CD14-positive monocyte (primary cell): Measurements from ENCODE around the gene C20orf204. TPM values are rescaled to one million over a fixed set of nuclear protein-coding genes. Genes with fewer than 3 reads are reported as not detected.
A peak's percentile ranks its signal among the peaks of the same experiment; 100 is the strongest.

Experiments used
- DNase-seq, 3 donors: peaks; one replicate each; pipeline ENCODE4 v3.0.0-alpha.2; 2011 to 2022
- H2AFZ ChIP-seq: 2 replicates; pipeline ENCODE4 v1.6.0; 2012; ENCODE audit warnings: mild to moderate bottlenecking, low read depth, low read length, inconsistent platforms; ENCODE audit not compliant: insufficient read depth, poor library complexity, severe bottlenecking
- H3K27ac ChIP-seq, 2 donors: 1 replicate in 1 of 2; 2 replicates in 1 of 2; pipeline ENCODE4 v1.5.1; 2012 to 2013; ENCODE audit warnings: low read length in 2 of 2, control low read depth in 1 of 2, inconsistent platforms in 1 of 2, low read depth in 1 of 2, mild to moderate bottlenecking in 1 of 2
- H3K27me3 ChIP-seq, 2 donors: one replicate each; pipeline versions ENCODE4 v1.6.0 to v1.6.1; 2011 to 2013; ENCODE audit warnings: low read length in 2 of 2; ENCODE audit not compliant: control insufficient read depth in 2 of 2, insufficient read depth in 2 of 2
- H3K36me3 ChIP-seq, 2 donors: replicated peaks in 1 of 2; 1 replicate in 1 of 2; 2 replicates in 1 of 2; pipeline versions ENCODE4 v1.5.1 to v1.6.1; 2012 to 2013; ENCODE audit warnings: low read length in 2 of 2, control low read depth in 1 of 2, inconsistent platforms in 1 of 2, mild to moderate bottlenecking in 1 of 2; ENCODE audit not compliant: insufficient read depth in 2 of 2, control insufficient read depth in 1 of 2
- H3K4me1 ChIP-seq, 2 donors: 1 replicate in 1 of 2; 2 replicates in 1 of 2; pipeline versions ENCODE4 v1.5.1 to v1.6.1; 2012 to 2013; ENCODE audit warnings: low read length in 2 of 2, control low read depth in 1 of 2, inconsistent platforms in 1 of 2, mild to moderate bottlenecking in 1 of 2, moderate library complexity in 1 of 2; ENCODE audit not compliant: insufficient read depth in 2 of 2, control insufficient read depth in 1 of 2
- H3K4me2 ChIP-seq: replicated peaks from 2 replicates; pipeline ENCODE3; 2012; ENCODE audit warnings: low read length, moderate library complexity, mild to moderate bottlenecking; ENCODE audit not compliant: poor library complexity, severe bottlenecking; ENCODE audit errors: extremely low read depth
- H3K4me3 ChIP-seq, 3 experiments: fragments of 200-600 bp in 1 of 3; sonication (generic) in 1 of 3; replicated peaks in 1 of 3; 1 replicate in 2 of 3; 2 replicates in 1 of 3; pipeline ENCODE4 v1.5.1; 2011 to 2013; ENCODE audit warnings: low read length in 3 of 3, mild to moderate bottlenecking in 3 of 3, control low read depth in 2 of 3, low read depth in 2 of 3, inconsistent platforms in 1 of 3, moderate library complexity in 1 of 3
- H3K79me2 ChIP-seq: 2 replicates; pipeline ENCODE4 v1.6.0; 2012; ENCODE audit warnings: mild to moderate bottlenecking, control low read depth, inconsistent platforms, low read length, moderate library complexity; ENCODE audit not compliant: insufficient read depth
- H3K9ac ChIP-seq: 2 replicates; pipeline ENCODE4 v1.6.0; 2017; ENCODE audit warnings: low read length, mild to moderate bottlenecking; ENCODE audit not compliant: insufficient read depth, poor library complexity, severe bottlenecking
- H3K9me3 ChIP-seq, 2 donors: replicated peaks in 1 of 2; 1 replicate in 1 of 2; 2 replicates in 1 of 2; pipeline versions ENCODE4 v1.5.1 to v1.6.1; 2012 to 2013; ENCODE audit warnings: low read length in 2 of 2, control low read depth in 1 of 2; ENCODE audit not compliant: control insufficient read depth in 1 of 2, insufficient read depth in 1 of 2
- H4K20me1 ChIP-seq: 2 replicates; pipeline ENCODE4 v1.6.0; 2012; ENCODE audit warnings: mild to moderate bottlenecking, low read length, control low read depth, moderate library complexity; ENCODE audit not compliant: insufficient read depth
- H3K27ac Mint-ChIP-seq, 7 donors: one replicate each; pipeline ENCODE4 v1.8.0; 2020; ENCODE audit warnings: mild to moderate bottlenecking in 7 of 7, mixed read lengths in 7 of 7, moderate library complexity in 6 of 7, inconsistent platforms in 2 of 7
- H3K27me3 Mint-ChIP-seq, 3 donors: one replicate each; pipeline ENCODE4 v1.8.0; 2021 to 2022; ENCODE audit warnings: low read depth in 3 of 3, mild to moderate bottlenecking in 3 of 3, mixed read lengths in 3 of 3, moderate library complexity in 3 of 3, inconsistent platforms in 1 of 3
- H3K36me3 Mint-ChIP-seq, 2 donors: one replicate each; pipeline ENCODE4 v1.8.0; 2020; ENCODE audit warnings: mixed read lengths in 2 of 2, inconsistent platforms in 1 of 2, mild to moderate bottlenecking in 1 of 2
- H3K4me1 Mint-ChIP-seq: one replicate; pipeline ENCODE4 v1.8.0; 2020; ENCODE audit warnings: mild to moderate bottlenecking, mixed read lengths
- H3K4me3 Mint-ChIP-seq, 2 donors: one replicate each; pipeline ENCODE4 v1.8.0; 2020; ENCODE audit warnings: mild to moderate bottlenecking in 2 of 2, mixed read lengths in 2 of 2, moderate library complexity in 1 of 2
- H3K9me3 Mint-ChIP-seq, 7 donors: one replicate each; pipeline ENCODE4 v1.8.0; 2020 to 2022; ENCODE audit warnings: mixed read lengths in 7 of 7, mild to moderate bottlenecking in 6 of 7, moderate library complexity in 6 of 7, inconsistent platforms in 2 of 7
- WGBS: methylation state at CpG from one replicate; pipeline ENCODE4 v1.1.5; 2013; ENCODE audit warnings: missing lambda C conversion rate; ENCODE audit not compliant: insufficient coverage; 5-methylcytosine and 5-hydroxymethylcytosine counted together
- intact Hi-C, 2 donors: fragments of 100-400 bp; cut with micrococcal nuclease; formaldehyde crosslinking; loops; one replicate each; pipeline versions ENCODE4 v1.15.0 to v1.15.1; 2023
- polyA plus RNA-seq, 3 donors: library from polyadenylated mRNA; depleted of rRNA in 1 of 3; unstranded in 2 of 3; stranded (reverse) in 1 of 3; fragments of 300-500 nt in 2 of 3; fragments of >200 nt in 1 of 3; fragmentation: Illumina TruSeq in 2 of 3; gene quantifications; 1 replicate in 2 of 3; 2 replicates in 1 of 3; pipeline ENCODE4 v1.2.3, GENCODE V29; 2012 to 2021
- TF ChIP-seq, protein P1 (sequence below): fragments of 200-600 bp; IDR thresholded peaks from one replicate; pipeline ENCODE4 v1.8.0; 2022; ENCODE audit warnings: antibody characterized with exemption, mild to moderate bottlenecking

The C20orf204 gene
- polyA plus RNA-seq, 3 donors, result 0.20 TPM; not detected in 2

GRCh38 chr20:64040231-64041039 is 4.5 kb downstream of the C20orf204 start:
- Mint-ChIP-seq H3K4me1 (peaks cover 21% of the 10 kb centered on the region), H3K27ac (peak overlapping the region in 1 of 7 donors; percentile 57)
- H3K9ac ChIP-seq, result no peak overlapping the region

GRCh38 chr20:64041040-64041780 is 5.2 kb downstream of the C20orf204 start:
- H3K27me3 ChIP-seq, result peaks cover 24 to 69% of the 10 kb centered on the region in 2 donors
- H3K27ac ChIP-seq, result no peak overlapping the region
- Mint-ChIP-seq H3K27ac (no peak overlapping the region), H3K36me3 (no peaks in the 10 kb centered on the region), H3K4me1 (peaks cover 21% of the 10 kb centered on the region), H3K27me3 (peaks cover 71 to 92% (median 75%) of the 10 kb centered on the region in 3 donors), H3K9me3 (peaks cover 0 to 7% (median 2%) of the 10 kb centered on the region in 7 donors), H3K4me3 (peak overlapping the region; percentile 78 to 88)
- TF ChIP-seq, protein P1, sequence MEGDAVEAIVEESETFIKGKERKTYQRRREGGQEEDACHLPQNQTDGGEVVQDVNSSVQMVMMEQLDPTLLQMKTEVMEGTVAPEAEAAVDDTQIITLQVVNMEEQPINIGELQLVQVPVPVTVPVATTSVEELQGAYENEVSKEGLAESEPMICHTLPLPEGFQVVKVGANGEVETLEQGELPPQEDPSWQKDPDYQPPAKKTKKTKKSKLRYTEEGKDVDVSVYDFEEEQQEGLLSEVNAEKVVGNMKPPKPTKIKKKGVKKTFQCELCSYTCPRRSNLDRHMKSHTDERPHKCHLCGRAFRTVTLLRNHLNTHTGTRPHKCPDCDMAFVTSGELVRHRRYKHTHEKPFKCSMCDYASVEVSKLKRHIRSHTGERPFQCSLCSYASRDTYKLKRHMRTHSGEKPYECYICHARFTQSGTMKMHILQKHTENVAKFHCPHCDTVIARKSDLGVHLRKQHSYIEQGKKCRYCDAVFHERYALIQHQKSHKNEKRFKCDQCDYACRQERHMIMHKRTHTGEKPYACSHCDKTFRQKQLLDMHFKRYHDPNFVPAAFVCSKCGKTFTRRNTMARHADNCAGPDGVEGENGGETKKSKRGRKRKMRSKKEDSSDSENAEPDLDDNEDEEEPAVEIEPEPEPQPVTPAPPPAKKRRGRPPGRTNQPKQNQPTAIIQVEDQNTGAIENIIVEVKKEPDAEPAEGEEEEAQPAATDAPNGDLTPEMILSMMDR, result no peak
- no peaks in the 10 kb centered on the region for H3K36me3 ChIP-seq
- peak overlapping the region in 1 of 3 experiments; percentile 78 for H3K4me3 ChIP-seq
- H3K9me3 ChIP-seq, result no peaks in the 10 kb centered on the region
- H3K4me2 ChIP-seq, result peak overlapping the region; percentile 85
- WGBS, result 31% methylated on average over 15 of the region's 15 CpGs
- no peak for DNase-seq
- H2AFZ ChIP-seq, result peak overlapping the region; percentile 83
- peaks cover 24 to 40% of the 10 kb centered on the region in 2 donors for H3K4me1 ChIP-seq
- H4K20me1 ChIP-seq, result no peaks in the 10 kb centered on the region
- H3K9ac ChIP-seq, result peak overlapping the region; percentile 64
- intact Hi-C loops, result no loop called here
- H3K79me2 ChIP-seq, result no peaks in the 10 kb centered on the region

More at GRCh38 chr20:64040231-64041039, 4.5 kb downstream of the C20orf204 start:
- Histone ChIP-seq H3K36me3 (no peaks in the 10 kb centered on the region), H4K20me1 (no peaks in the 10 kb centered on the region), H3K79me2 (no peaks in the 10 kb centered on the region), H3K9me3 (no peaks in the 10 kb centered on the region), H3K4me2 (no peak overlapping the region), H3K27ac (no peak overlapping the region), H3K4me1 (peaks cover 24 to 40% of the 10 kb centered on the region in 2 donors), H3K4me3 (no peak overlapping the region), H3K27me3 (peaks cover 24 to 65% of the 10 kb centered on the region in 2 donors), H2AFZ (no peak overlapping the region)
- intact Hi-C loops, result no loop called here
- Mint-ChIP-seq H3K9me3 (peaks cover 0 to 7% (median 2%) of the 10 kb centered on the region in 7 donors), H3K27me3 (peaks cover 67 to 88% (median 71%) of the 10 kb centered on the region in 3 donors), H3K36me3 (no peaks in the 10 kb centered on the region), H3K4me3 (peak overlapping the region in 1 of 2 donors; percentile 86)
- no peak for DNase-seq
- TF ChIP-seq, protein P1, result no peak
- WGBS, result 66% methylated on average over 11 of the region's 12 CpGs
